Measurements from ENCODE around the gene TSSC4.

TSSC4 gene

DNA sequence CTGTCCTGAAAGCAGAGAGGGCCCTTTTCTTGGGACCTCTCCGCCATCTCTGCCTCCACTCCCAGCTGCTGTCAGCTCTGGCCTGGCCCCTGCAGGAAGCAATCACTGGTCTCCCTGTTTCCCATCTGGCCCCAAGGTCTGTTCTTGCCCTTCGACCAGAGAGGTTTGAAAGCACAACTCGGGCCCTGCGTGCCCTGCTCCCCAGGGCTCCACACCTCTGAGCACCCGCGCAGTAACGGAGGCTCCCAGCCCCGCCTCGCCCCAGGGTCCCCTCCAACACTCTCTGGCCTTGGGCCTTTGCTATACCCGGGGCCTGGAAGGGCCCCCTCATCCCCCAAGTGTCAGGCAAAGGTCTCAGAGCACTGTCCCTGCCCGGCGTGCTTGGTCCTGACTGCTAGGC lies 31.2 kb upstream of the TSSC4 start:
- no peak for DNase-seq (ENCODE audit: low read depth, low spot score)

- DNase-seq (ENCODE audit: low read depth, low spot score), result no peak
These were observed 30.7 kb upstream of the TSSC4 start for GRCh38 chr11:2369896-2370295.

DNA sequence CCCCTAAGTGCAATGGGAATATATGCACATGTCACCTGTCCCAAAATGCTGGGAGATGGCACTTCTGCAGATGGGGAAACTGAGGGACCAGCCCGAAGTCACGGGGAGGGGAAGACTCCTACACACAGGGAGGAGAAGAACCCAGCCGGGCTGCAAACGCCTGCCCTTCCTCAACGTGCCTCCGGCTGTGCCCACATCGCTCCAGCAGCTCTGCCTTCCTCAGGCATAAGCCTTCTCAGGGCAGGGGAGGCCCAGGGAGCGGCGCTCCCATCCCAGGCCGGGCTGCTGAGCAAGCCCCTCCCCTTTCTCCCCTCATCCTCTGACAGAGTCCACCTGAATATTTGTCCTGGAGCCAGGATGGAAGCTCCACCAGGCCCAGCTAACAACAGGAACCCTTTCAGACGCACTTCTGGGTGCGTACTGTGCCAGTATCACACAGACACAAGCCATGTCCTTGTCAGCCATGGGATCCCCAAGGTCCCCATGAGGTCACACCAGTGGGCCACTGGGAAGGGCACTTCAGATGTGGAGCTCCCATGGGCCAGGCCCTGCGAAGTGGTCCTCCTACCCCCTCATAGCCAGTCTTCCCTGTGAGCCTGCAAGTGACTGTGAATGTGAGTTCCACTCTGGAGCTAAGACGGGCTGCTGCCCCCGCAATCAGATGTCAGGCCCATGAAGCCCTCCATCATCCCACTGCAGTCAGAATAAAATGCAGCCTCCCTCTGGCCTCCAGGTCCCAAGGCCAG lies 25.9 kb upstream of the TSSC4 start:
- no peak for DNase-seq (ENCODE audit: low read depth, low spot score)

DNA sequence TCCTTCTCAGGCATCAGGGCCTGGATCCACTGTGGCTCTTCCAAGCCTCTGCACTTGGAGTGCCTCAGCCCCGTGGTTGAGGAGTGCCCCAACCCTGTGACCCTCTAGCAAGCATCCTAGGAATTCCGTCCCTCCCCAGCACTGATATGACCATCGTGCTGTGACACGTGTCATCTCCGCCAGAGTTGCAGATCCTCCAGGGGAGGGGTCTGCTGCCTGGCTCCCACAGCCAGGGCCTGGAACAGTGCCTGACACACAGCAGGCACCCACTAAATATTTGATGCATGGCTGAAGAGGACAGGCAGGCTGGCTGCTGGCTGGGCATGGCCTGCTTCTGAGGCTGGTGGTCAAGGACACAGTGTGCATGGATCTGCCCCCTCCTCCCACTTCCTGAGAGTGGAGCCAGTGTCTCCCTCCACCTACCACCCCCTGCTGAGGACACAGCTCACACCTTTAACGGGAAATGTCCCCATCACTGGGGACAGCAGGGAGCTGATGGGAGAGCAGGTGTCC lies 25.2 kb upstream of the TSSC4 start:
- DNase-seq (ENCODE audit: low read depth, low spot score), result no peak

DNA sequence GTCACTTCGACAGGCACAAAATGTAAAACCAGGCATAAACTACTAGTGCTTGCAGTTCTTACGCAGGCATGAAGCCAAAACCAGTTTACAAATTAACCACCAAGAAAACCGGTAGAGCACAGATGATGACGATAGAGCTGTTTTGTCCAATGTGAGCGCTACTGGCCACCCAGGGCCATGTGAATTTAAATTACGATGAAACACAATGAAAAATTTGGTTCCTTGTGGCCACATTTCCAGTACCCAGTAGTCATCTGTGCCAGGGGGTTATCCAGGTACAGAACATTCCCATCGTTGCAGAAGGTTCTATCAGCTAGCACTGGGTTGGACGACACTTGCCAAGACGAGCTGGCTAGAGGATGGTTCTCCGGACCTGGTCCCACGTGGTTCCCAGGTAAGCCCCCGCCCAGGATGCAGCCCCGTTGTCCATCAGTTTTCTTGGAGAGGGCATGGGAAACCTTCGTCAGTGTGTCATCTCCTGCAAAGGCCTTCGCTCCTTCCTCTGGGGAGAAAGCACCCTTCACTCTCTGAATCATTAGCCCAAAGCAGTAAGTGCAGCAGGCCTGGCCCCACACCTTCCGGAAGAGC lies 24.5 kb upstream of the TSSC4 start:
- DNase-seq (ENCODE audit: low read depth, low spot score), result no peak

- DNase-seq (ENCODE audit: low read depth, low spot score), result no peak
These were observed 23.6 kb upstream of the TSSC4 start, which contains the start of gene CD81 for GRCh38 chr11:2376751-2377451. CD81 (plus strand) TSS chr11:2377310; CDS start chr11:2377550, 240 bp downstream.

DNA sequence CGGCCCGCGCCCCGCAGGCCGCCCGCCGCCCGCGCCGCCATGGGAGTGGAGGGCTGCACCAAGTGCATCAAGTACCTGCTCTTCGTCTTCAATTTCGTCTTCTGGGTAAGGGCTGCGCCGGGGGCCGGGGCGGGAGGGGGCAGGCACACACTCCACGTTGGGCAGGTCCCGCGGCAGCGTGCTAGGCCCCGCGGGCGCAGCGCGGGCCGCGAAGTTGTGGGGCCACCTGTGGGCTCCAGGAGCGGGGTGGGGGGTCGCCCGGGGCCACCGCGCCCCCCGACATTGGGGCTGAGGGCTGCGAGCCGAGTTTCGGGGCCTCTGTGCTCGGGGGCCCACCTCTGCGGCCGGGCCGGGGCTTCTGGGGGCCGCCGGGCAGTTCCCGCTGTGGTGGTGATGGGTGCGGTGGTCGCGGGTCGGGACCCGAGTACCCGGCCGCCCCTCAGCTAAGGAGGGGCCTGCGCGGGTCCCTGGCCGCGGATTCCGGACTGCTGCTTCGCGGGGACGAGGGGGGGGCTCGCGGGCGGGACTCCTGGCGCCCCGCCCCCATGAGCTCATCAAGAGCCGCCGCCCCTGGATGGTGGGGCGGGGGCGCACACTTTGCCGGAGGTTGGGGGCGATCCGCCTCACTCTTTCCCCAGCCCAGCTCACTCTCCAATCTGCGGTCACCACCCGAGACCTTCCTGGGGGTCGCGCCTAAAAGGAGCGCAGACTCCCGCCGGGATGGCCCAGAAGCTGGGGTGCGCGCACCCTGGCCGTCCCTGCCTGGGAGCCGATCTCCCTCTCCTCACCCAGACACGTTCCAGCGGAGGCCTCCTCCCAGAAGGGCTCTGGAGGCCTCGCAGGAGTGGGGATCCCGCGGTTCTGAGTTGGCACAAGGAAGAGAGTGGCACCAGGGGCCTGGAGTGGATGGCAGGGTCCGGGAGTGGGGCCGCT lies 22.8 kb upstream of the TSSC4 start:
- no peak for DNase-seq (ENCODE audit: low read depth, low spot score)

DNA sequence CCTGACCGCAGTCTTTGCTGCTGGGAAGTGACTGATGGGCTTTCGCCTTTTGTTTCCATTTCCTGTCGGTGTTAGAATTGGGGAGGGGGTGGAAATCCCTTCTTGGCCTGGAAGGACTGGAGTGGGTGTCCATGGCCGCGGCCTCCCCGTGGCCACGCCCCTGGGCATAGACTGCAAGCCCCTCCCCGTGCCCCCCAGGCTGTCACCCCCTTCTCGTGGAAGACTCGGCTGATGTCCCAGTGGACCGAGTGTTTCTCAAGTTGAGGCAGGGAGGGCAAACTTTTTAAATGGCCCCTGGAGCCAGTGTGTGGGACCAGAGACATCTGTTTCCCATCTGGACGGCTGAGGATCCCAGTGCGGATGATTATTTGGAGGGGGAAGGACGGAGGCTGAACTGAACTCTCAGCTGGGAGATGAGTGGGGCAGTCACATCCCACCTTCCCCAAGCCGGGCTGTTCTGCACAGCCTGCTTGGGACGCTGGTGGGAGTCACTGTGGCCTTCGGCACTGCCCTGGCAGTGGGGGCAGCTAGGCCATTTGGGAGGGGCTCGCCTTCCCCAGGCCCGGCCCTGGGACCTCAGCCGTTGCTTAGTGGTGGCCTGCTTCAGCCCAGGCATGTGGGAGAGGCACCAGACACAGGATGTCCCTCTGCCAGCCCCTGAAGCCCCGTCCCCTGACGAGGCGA lies 21.9 kb upstream of the TSSC4 start:
- DNase-seq (ENCODE audit: low read depth, low spot score), result no peak

DNA sequence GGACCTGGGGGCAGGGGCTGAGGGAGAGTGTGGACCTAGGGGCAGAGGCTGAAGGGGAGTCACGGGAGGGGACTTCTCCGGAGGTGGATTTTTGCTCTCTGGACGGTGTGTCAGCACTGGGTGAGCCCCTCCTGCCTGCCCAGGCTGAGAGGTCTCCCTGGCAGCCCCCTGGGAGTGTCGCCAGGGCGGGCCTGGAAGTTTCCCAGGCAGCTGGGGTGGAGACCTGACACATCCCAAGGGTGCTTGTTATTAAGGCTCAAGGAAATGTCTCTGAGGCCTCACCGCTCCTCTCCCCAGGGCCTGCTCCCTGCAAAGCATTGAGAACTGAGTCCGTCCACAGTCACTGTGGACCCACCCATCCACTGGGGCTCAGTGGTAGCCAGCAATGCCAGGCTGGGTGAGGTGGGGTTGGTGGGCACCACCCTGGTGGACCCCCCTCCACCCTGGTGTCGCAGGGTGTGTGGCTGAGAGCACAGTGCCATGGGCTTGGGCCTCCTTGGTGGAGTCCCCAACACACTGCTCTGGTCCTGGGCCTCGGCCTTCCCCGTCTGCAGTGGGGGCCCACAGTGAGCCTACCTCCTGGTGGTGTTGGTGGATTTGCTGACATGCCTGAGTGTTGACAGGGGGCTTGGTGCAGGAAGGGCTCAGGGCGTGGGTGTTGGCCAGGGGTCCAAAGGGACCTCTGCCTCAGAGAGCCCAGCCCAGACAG lies 20.9 kb upstream of the TSSC4 start:
- no peak for DNase-seq (ENCODE audit: low read depth, low spot score)

GRCh38 chr11:2380396-2380795 lies 20.2 kb upstream of the TSSC4 start:
- DNase-seq (ENCODE audit: low read depth, low spot score), result no peak

- DNase-seq (ENCODE audit: low read depth, low spot score), result no peak
These were observed 19.7 kb upstream of the TSSC4 start for GRCh38 chr11:2380807-2381350.

GRCh38 chr11:2381494-2382128 lies 18.9 kb upstream of the TSSC4 start:
- no peak for DNase-seq (ENCODE audit: low read depth, low spot score)

- no peak for DNase-seq (ENCODE audit: low read depth, low spot score)
These were observed 18.4 kb upstream of the TSSC4 start for GRCh38 chr11:2382129-2382517.

DNA sequence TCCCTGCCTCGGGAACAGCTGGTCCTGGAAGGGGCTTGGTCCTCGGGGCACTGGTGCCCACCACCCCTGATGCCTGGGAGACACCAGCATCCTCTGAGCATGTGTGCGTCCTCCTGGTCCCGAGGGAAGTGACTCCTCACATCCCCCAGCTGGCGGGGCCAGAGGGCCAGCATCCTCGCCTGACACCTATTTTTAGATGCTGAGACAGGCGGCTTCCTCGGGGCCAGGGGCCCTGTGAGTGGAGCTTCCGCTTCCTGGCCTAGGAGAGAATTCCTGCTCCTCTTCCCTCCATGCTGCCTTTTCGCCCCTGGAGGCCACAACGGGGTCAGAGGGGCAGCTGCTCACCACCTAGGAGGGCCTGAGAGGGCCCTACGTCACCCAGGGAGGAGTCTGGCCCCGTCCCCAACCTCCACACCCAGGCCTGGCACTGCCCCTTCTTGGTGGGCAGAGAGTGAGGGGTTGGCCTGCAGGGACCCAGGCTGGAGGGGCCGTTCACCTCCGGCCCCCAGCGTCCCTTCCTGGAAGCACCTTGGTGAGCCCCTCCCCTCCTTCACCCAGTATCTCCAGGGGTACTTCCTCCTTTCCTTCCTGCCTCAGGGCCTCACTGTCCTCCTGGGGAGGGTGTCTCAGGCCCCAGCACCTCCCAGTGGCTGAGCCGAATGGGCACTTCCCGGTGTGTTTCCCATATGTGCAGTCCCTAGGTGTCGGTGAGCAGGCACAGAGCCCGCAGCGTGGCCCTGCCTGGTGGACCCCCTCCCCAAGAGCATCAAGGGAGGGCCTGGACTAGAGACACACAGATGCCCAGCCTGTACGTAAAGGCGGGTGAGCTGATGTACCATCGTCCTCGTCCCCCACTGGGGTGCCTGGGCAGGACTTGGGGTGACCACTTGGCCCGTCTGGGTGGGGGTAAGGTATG lies 17.4 kb upstream of the TSSC4 start:
- DNase-seq (ENCODE audit: low read depth, low spot score), result no peak

DNA sequence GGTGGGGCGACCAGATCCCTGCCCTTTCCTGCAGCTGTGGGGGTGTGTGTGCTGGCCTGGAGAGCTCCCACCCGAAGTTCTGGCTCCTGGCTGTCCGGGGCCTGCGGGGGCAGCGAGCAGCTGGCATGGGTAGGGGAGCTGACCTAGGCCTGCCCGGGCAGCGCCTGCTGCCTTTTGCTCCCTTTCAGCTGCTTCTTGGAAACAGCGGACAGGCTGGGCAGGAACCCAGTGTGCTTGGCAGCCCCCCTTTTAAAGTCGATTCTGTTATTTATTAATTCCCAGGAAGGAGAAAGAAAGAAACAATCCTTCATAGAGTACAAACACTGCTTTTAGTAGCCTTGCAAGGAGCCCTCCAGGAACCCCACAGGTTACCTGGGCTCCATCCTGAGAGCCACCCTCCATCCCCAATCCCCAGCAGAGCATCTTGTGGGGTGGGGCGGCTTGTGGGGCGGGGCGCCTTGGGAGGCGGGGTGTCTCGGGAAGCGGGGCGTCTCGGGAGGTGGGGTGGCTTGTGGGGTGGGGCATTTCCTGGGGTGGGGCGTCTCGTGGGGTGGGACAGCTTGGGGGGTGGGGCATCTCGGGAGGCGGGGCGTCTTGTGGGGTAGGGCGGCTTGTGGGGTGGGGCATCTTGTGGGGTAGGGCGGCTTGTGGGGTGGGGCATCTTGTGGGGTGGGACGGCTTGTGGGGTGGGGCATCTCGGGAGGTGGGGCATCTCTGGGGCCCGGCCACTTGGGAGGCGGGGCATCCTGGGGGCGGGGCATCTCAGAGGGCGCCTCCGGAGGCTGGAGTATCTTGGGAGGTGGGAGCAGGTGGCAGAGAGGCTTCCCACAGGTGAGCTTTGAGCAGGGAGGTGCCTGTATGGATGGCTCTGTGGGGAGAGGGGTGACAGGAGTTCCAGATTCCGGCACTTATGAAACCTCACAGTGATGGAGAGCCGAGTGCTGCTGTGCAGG lies 16.4 kb upstream of the TSSC4 start:
- DNase-seq (ENCODE audit: low read depth, low spot score), result no peak

GRCh38 chr11:2385156-2386151 lies 15.1 kb upstream of the TSSC4 start:
- DNase-seq (ENCODE audit: low read depth, low spot score), result no peak

Measured in iPS DF 19.7 (cell line).